ENCODE measurements around the gene RANBP17. TPM values are rescaled to one million over a fixed set of nuclear protein-coding genes. Genes with fewer than 3 reads are reported as not detected.

RANBP17 gene
- total RNA-seq, 4 donors from 2014 or later, result 9.8 to 20.8 (median 10.3) TPM

- no peak for DNase-seq
- H3K4me3 ChIP-seq, result peak overlapping the region in 3 of 4 donors; percentile 6 to 32 (median 25)
- no peaks in the 10 kb centered on the region for H3K36me3 ChIP-seq
- peaks cover 0 to 77% (median 0%) of the 10 kb centered on the region in 4 donors for H3K4me1 ChIP-seq
- no peak overlapping the region for H3K27ac ChIP-seq
- TF ChIP-seq CTCF (IDR thresholded peaks at IDR 0.05), result no peak
- TF ChIP-seq POLR2A (IDR thresholded peaks at IDR 0.05), result no peak
- peaks cover 0 to 91% of the 10 kb centered on the region in 2 donors for H3K27me3 ChIP-seq
- H3K9me3 ChIP-seq, result no peaks in the 10 kb centered on the region
These were observed 450.5 kb downstream of the RANBP17 start for GRCh38 chr5:171312129-171312974.

GRCh38 chr5:171313481-171314206, 451.8 kb downstream of the RANBP17 start:
- H3K9me3 ChIP-seq, result no peaks in the 10 kb centered on the region
- DNase-seq, result no peak
- H3K4me3 ChIP-seq, result no peak overlapping the region
- no peak overlapping the region for H3K27ac ChIP-seq
- H3K36me3 ChIP-seq, result no peaks in the 10 kb centered on the region
- H3K4me1 ChIP-seq, result peaks cover 0 to 72% (median 0%) of the 10 kb centered on the region in 4 donors
- TF ChIP-seq POLR2A (IDR thresholded peaks at IDR 0.05), result no peak
- no peak for TF ChIP-seq CTCF (IDR thresholded peaks at IDR 0.05)
- peaks cover 0 to 89% of the 10 kb centered on the region in 2 donors for H3K27me3 ChIP-seq

- H3K27me3 ChIP-seq, result peaks cover 0 to 76% of the 10 kb centered on the region in 2 donors
- H3K4me1 ChIP-seq, result peaks cover 0 to 60% (median 0%) of the 10 kb centered on the region in 4 donors
- DNase-seq, result no peak
- no peaks in the 10 kb centered on the region for H3K9me3 ChIP-seq
- peak overlapping the region in 1 of 4 donors; percentile 6 for H3K4me3 ChIP-seq
- no peaks in the 10 kb centered on the region for H3K36me3 ChIP-seq
- H3K27ac ChIP-seq, result no peak overlapping the region
- TF ChIP-seq CTCF (IDR thresholded peaks at IDR 0.05) (no peak), POLR2A (IDR thresholded peaks at IDR 0.05) (no peak)
These were observed 453.0 kb downstream of the RANBP17 start for GRCh38 chr5:171314728-171315385.

- TF ChIP-seq POLR2A (IDR thresholded peaks at IDR 0.05) (no peak), CTCF (IDR thresholded peaks at IDR 0.05) (no peak)
- DNase-seq, result no peak
- no peaks in the 10 kb centered on the region for H3K9me3 ChIP-seq
- H3K4me3 ChIP-seq, result peak overlapping the region in 1 of 4 donors; percentile 6
- peaks cover 0 to 71% of the 10 kb centered on the region in 2 donors for H3K27me3 ChIP-seq
- H3K4me1 ChIP-seq, result peaks cover 0 to 56% (median 0%) of the 10 kb centered on the region in 4 donors
- H3K36me3 ChIP-seq, result no peaks in the 10 kb centered on the region
- H3K27ac ChIP-seq, result no peak overlapping the region
These were observed 453.6 kb downstream of the RANBP17 start for GRCh38 chr5:171315386-171315891.

- H3K9me3 ChIP-seq, result no peaks in the 10 kb centered on the region
- no peak overlapping the region for H3K27ac ChIP-seq
- peaks cover 0 to 52% (median 0%) of the 10 kb centered on the region in 4 donors for H3K4me1 ChIP-seq
- H3K36me3 ChIP-seq, result no peaks in the 10 kb centered on the region
- peak overlapping the region in 1 of 4 donors; percentile 1 for H3K4me3 ChIP-seq
- DNase-seq, result no peak
- H3K27me3 ChIP-seq, result peaks cover 0 to 67% of the 10 kb centered on the region in 2 donors
- no peak for TF ChIP-seq POLR2A (IDR thresholded peaks at IDR 0.05)
- TF ChIP-seq CTCF (IDR thresholded peaks at IDR 0.05), result no peak
These were observed 454.1 kb downstream of the RANBP17 start for GRCh38 chr5:171315925-171316257.
